RWPE1 (cell line): ENCODE measurements around the gene CHMP1A.
"Not testable (repeated sequence)": the region's sequence is repeated elsewhere in the genome, so short reads cannot be mapped to it uniquely, and the experiment has no call there.

Experiments
- CTCF ChIA-PET: fragments of 350-600 bp; sonication (Branson Sonifier 250); formaldehyde crosslinking; extraction: SDS; loops from one replicate; lab custom pipeline; 2021; lab: Yijun Ruan, JAX
- POLR2A ChIA-PET: fragments of 400-600 bp; formaldehyde crosslinking; extraction: SDS; loops from one replicate; lab custom pipeline; 2020; ENCODE audit warnings: antibody characterized with exemption; ENCODE audit not compliant: low non-redundant PET; lab: Yijun Ruan, JAX
- DNase-seq: peaks from one replicate; pipeline ENCODE4 v3.0.0; 2012; ENCODE audit warnings: low spot score
- H3K27ac ChIP-seq: fragments of 450-650 bp; 2 replicates; pipeline ENCODE4 v1.5.1; 2017
- CTCF ChIP-seq: fragments of 450-650 bp; conservative IDR thresholded peaks from 2 replicates; pipeline ENCODE4 v1.5.1; 2017; ENCODE audit warnings: low read depth, mild to moderate bottlenecking

CHMP1A gene

GRCh38 chr16:89670496-89671431, 13.3 kb upstream of the CHMP1A start:
- ChIA-PET POLR2A (interaction anchor here (0.5 to 1.4 kb wide), 3 partner anchors 16 to 409 kb away, joined by 3 to 5 read pairs (median 3); partner anchors contain the start of gene CDK10), CTCF (interaction anchor here (0.6 kb wide), 3 partner anchors 17 to 41 kb away, joined by 3 read pairs; no protein-coding TSS in a partner anchor)
- no peak for TF ChIP-seq CTCF
- H3K27ac ChIP-seq, result peak overlapping the region; percentile 51
- no peak for DNase-seq

- no peak for DNase-seq
- no peak for TF ChIP-seq CTCF
- ChIA-PET CTCF (no interaction called here), POLR2A (no interaction called here)
- H3K27ac ChIP-seq, result no peak overlapping the region
These were observed 12.2 kb upstream of the CHMP1A start for GRCh38 chr16:89669755-89670154.

GRCh38 chr16:89668790-89669158, 11.3 kb upstream of the CHMP1A start:
- POLR2A ChIA-PET, result no interaction called here
- H3K27ac ChIP-seq, result peak overlapping the region; percentile 61
- CTCF ChIA-PET, result no interaction called here

GRCh38 chr16:89667633-89668032, 10.1 kb upstream of the CHMP1A start:
- CTCF ChIA-PET, result interaction anchor here (0.7 to 0.9 kb wide), 2 partner anchors 92 to 351 kb away, joined by 3 read pairs; partner anchors contain the start of gene CPNE7
- peak overlapping the region; percentile 61 for H3K27ac ChIP-seq

More at GRCh38 chr16:89668790-89669158, 11.3 kb upstream of the CHMP1A start:
- no peak for DNase-seq
- TF ChIP-seq CTCF, result no peak

GRCh38 chr16:89667000-89667399, 9.5 kb upstream of the CHMP1A start:
- DNase-seq, POLR2A ChIA-PET: not testable (repeated sequence)
- peak overlapping the region; percentile 61; the same call in 1 of the 2 replicates for H3K27ac ChIP-seq
- CTCF ChIA-PET, result interaction anchor here (0.7 to 0.9 kb wide), 2 partner anchors 91 to 351 kb away, joined by 3 read pairs; partner anchors contain the start of gene CPNE7
- peak; percentile 23 for TF ChIP-seq CTCF

More at GRCh38 chr16:89667633-89668032, 10.1 kb upstream of the CHMP1A start:
- DNase-seq, result no peak
- POLR2A ChIA-PET, result no interaction called here
- no peak for TF ChIP-seq CTCF

- H3K27ac ChIP-seq, DNase-seq, CTCF ChIA-PET, POLR2A ChIA-PET: not testable (repeated sequence)
These were observed 6.7 kb upstream of the CHMP1A start for GRCh38 chr16:89664238-89664637.
